ENCODE measurements around the gene GPC3. TPM values are rescaled to one million over a fixed set of nuclear protein-coding genes. Genes with fewer than 3 reads are reported as not detected.

GPC3 gene
- total and polyA plus RNA-seq, 2 donors (not counting 3 experiments of a cell fraction or from before 2014, with no cell fraction given), result not detected

- TF ChIP-seq GATA2 (IDR thresholded peaks at IDR 0.05; ENCODE audit: insufficient read depth, insufficient read length, low read depth, low read length) (no peak), JUN (IDR thresholded peaks at IDR 0.05; ENCODE audit: borderline replicate concordance, insufficient read depth, insufficient read length, low read depth) (no peak), EZH2 (IDR thresholded peaks at IDR 0.05; ENCODE audit: borderline replicate concordance, low read depth, low read length, severe bottlenecking) (no peak), POLR2AphosphoS5 (IDR thresholded peaks at IDR 0.05; ENCODE audit: insufficient read depth, low read depth, low read length) (no peak), MYC (IDR thresholded peaks at IDR 0.05; ENCODE audit: low read depth, low read length) (no peak), MAX (IDR thresholded peaks at IDR 0.05; ENCODE audit: insufficient read depth, insufficient read length) (no peak), CTCF (IDR thresholded peaks at IDR 0.05; ENCODE audit: extremely low read depth in 1 of 2, insufficient read depth in 1 of 2, low read depth in 1 of 2, low read length in 2 of 2) (no peak), POLR2A (IDR thresholded peaks at IDR 0.05; ENCODE audit: low read depth, low read length) (no peak), FOS (IDR thresholded peaks at IDR 0.05; ENCODE audit: borderline replicate concordance, insufficient read depth, low read length) (no peak)
- intact Hi-C loops (cut with micrococcal nuclease), result no loop called here
- no peak overlapping the region for H2AFZ ChIP-seq (ENCODE audit: low read depth, low read length)
- FAIRE-seq (no peak), DNase-seq (ENCODE audit: low read depth, low spot score) (no peak)
- H3K9ac ChIP-seq (replicated peaks; ENCODE audit: extremely low read depth, insufficient read depth, low read length), result no peak overlapping the region
- ChIA-PET CTCF (no interaction called here), POLR2A (no interaction called here)
- H3K36me3 ChIP-seq (ENCODE audit: control insufficient read depth in 2 of 2, extremely low read depth in 1 of 2, insufficient read depth in 2 of 2, low read length in 2 of 2), result no peaks in the 10 kb centered on the region
- dilution Hi-C loops (cut with MboI; ENCODE audit: extremely low pct_ligation_motif_present, low sequenced_read_pairs), result no loop called here
- no peaks in the 10 kb centered on the region for H3K9me3 ChIP-seq (replicated peaks; ENCODE audit: control insufficient read depth, insufficient read depth, low read length)
- H4K20me1 ChIP-seq (replicated peaks; ENCODE audit: control insufficient read depth, extremely low read depth, insufficient read depth, low read length), result no peaks in the 10 kb centered on the region
- H3K4me3 ChIP-seq (replicated peaks in 1 of 3; ENCODE audit: insufficient read depth in 1 of 3, low read depth in 1 of 3, low read length in 3 of 3), result no peak overlapping the region
- no peaks in the 10 kb centered on the region for H3K79me2 ChIP-seq (ENCODE audit: control insufficient read depth, insufficient read depth, low read length)
- H3K9me1 ChIP-seq (replicated peaks; ENCODE audit: control insufficient read depth, extremely low read depth, insufficient read depth, low read length), result no peaks in the 10 kb centered on the region
- H3K4me2 ChIP-seq (ENCODE audit: insufficient read depth, low read length), result no peak overlapping the region
- BruUV-seq (replicated peaks), result no TSS peak
- H3K4me1 ChIP-seq (ENCODE audit: control insufficient read depth, extremely low read depth, insufficient read depth, low read length), result peaks cover 7% of the 10 kb centered on the region
- H3K27ac ChIP-seq (ENCODE audit: insufficient read depth, low read depth, low read length), result peak overlapping the region; percentile 37
- H3K27me3 ChIP-seq (ENCODE audit: control insufficient read depth in 2 of 2, insufficient read depth in 2 of 2, low read length in 2 of 2), result no peaks in the 10 kb centered on the region
Observed at GRCh38 chrX:133726642-133727041, 258.8 kb downstream of the GPC3 start.
